ENCODE measurements around the gene CD47.

- no peak for TF ChIP-seq CTCF (IDR thresholded peaks at IDR 0.05)
- TF ChIP-seq REST (IDR thresholded peaks at IDR 0.05; ENCODE audit: insufficient read depth in 1 of 2, low read depth in 2 of 2, low read length in 1 of 2), result no peak
- no peak for TF ChIP-seq POLR2AphosphoS5 (IDR thresholded peaks at IDR 0.05; ENCODE audit: low read depth, low read length)
- no peak for TF ChIP-seq SIN3A (IDR thresholded peaks at IDR 0.05; ENCODE audit: borderline replicate concordance, insufficient read depth, low read depth, low read length)
Measured at GRCh38 chr3:107994956-107995715, 95.7 kb downstream of the CD47 start.

Measured in Panc1 (cell line).